Loucy (cell line): ENCODE data around the gene G2E3.

Experiments
- H2AFZ ChIP-seq: fragments of 200-600 bp; sonication (generic); 2 replicates; pipeline ENCODE4 v1.6.0; 2016; ENCODE audit warnings: antibody characterized with exemption, mild to moderate bottlenecking, low read length, moderate library complexity
- H3F3A ChIP-seq: fragments of 200-600 bp; 2 replicates; pipeline ENCODE4 v1.6.0; 2016; ENCODE audit warnings: antibody characterized with exemption, low read depth, mild to moderate bottlenecking
- H3K27me3 ChIP-seq: fragments of 200-600 bp; sonication (generic); 2 replicates; pipeline ENCODE4 v1.6.1; 2014; ENCODE audit warnings: low read length, mild to moderate bottlenecking; ENCODE audit not compliant: insufficient read depth, poor library complexity, severe bottlenecking
- H3K36me3 ChIP-seq: fragments of 200-600 bp; sonication (generic); 2 replicates; pipeline ENCODE4 v1.6.1; 2016; ENCODE audit warnings: low read length; ENCODE audit not compliant: insufficient read depth
- H3K4me1 ChIP-seq: fragments of 200-600 bp; sonication (generic); 2 replicates; pipeline ENCODE4 v1.5.1; 2014; ENCODE audit warnings: low read length, mild to moderate bottlenecking; ENCODE audit not compliant: insufficient read depth, poor library complexity, severe bottlenecking
- H3K4me2 ChIP-seq: fragments of 200-600 bp; sonication (generic); 2 replicates; pipeline ENCODE4 v1.6.0; 2014; ENCODE audit warnings: antibody characterized with exemption, low read length, low read depth, mild to moderate bottlenecking; ENCODE audit not compliant: poor library complexity, severe bottlenecking
- H3K4me3 ChIP-seq: fragments of 200-600 bp; sonication (generic); 2 replicates; pipeline ENCODE4 v1.5.1; 2014; ENCODE audit warnings: low read length, mild to moderate bottlenecking, mixed read lengths; ENCODE audit not compliant: poor library complexity, severe bottlenecking
- H3K79me2 ChIP-seq: fragments of 200-600 bp; sonication (generic); 2 replicates; pipeline ENCODE4 v1.6.1; 2014; ENCODE audit warnings: low read length; ENCODE audit not compliant: insufficient read depth
- H3K9ac ChIP-seq: fragments of 200-600 bp; sonication (generic); 2 replicates; pipeline ENCODE4 v1.6.0; 2014; ENCODE audit warnings: mild to moderate bottlenecking, low read depth, low read length, moderate library complexity; ENCODE audit not compliant: poor library complexity, severe bottlenecking
- H3K9me2 ChIP-seq: fragments of 200-600 bp; sonication (generic); replicated peaks from 2 replicates; pipeline ENCODE4 v1.6.1; 2016; ENCODE audit warnings: low read depth, low read length, mixed read lengths
- H3K9me3 ChIP-seq: fragments of 200-600 bp; sonication (generic); 2 replicates; pipeline ENCODE4 v1.6.1; 2014; ENCODE audit warnings: mild to moderate bottlenecking, antibody characterized with exemption, low read length, low read depth; ENCODE audit not compliant: insufficient read depth
- H4K20me1 ChIP-seq: fragments of 200-600 bp; sonication (generic); 2 replicates; pipeline ENCODE4 v1.6.0; 2014; ENCODE audit warnings: antibody characterized with exemption, low read length, mild to moderate bottlenecking; ENCODE audit not compliant: insufficient read depth, poor library complexity, severe bottlenecking
- CTCF ChIP-seq: fragments of 200-600 bp; sonication (generic); conservative IDR thresholded peaks from 2 replicates; pipeline ENCODE4 v1.5.1; 2014; ENCODE audit warnings: mild to moderate bottlenecking, antibody characterized with exemption, low read length
- EZH2phosphoT487 ChIP-seq: fragments of 200-600 bp; IDR thresholded peaks from 2 replicates; pipeline ENCODE4 v1.6.1; 2018; ENCODE audit warnings: antibody characterized with exemption, mild to moderate bottlenecking, moderate library complexity, borderline replicate concordance

G2E3 gene

GRCh38 chr14:30621354-30621939, 62.5 kb downstream of the G2E3 start:
- H3K36me3 ChIP-seq, result peaks cover 12% of the 10 kb centered on the region; the same call in 1 of the 2 replicates
- TF ChIP-seq EZH2phosphoT487, result no peak
- TF ChIP-seq CTCF, result no peak
- H3K4me3 ChIP-seq, result peak overlapping the region; percentile 91
- no peaks in the 10 kb centered on the region for H3K27me3 ChIP-seq
- no peaks in the 10 kb centered on the region for H3K9me3 ChIP-seq
- peaks cover 22% of the 10 kb centered on the region for H4K20me1 ChIP-seq
- peaks cover 41% of the 10 kb centered on the region for H3K79me2 ChIP-seq
- H3K4me2 ChIP-seq, result peak overlapping the region; percentile 67
- no peaks in the 10 kb centered on the region for H3K9me2 ChIP-seq
- peaks cover 6% of the 10 kb centered on the region; the same call in 1 of the 2 replicates for H3F3A ChIP-seq
- peak overlapping the region; percentile 62; the same call in 1 of the 2 replicates for H2AFZ ChIP-seq
- H3K4me1 ChIP-seq, result peaks cover 41% of the 10 kb centered on the region
- peak overlapping the region; percentile 90 for H3K9ac ChIP-seq

GRCh38 chr14:30621940-30622830, 63.2 kb downstream of the G2E3 start, which contains the start of gene SCFD1:
Gene SCFD1, plus strand, starts transcription at chr14:30622319. Its CDS starts 20 bp downstream, at chr14:30622339.
- TF ChIP-seq CTCF (no peak), EZH2phosphoT487 (no peak)
- Histone ChIP-seq H2AFZ (peak within 1 kb of the TSS; percentile 86), H3K9ac (peak within 1 kb of the TSS; percentile 90), H3K9me3 (no peaks in the 10 kb centered on the region), H3K4me2 (peak within 1 kb of the TSS; percentile 84), H3K4me1 (peaks cover 48% of the 10 kb centered on the region), H3K36me3 (peaks cover 5% of the 10 kb centered on the region; the same call in 1 of the 2 replicates), H3K27me3 (no peaks in the 10 kb centered on the region), H3K9me2 (no peaks in the 10 kb centered on the region), H4K20me1 (peaks cover 30% of the 10 kb centered on the region), H3F3A (peaks cover 6% of the 10 kb centered on the region; the same call in 1 of the 2 replicates), H3K79me2 (peaks cover 48% of the 10 kb centered on the region), H3K4me3 (peak within 1 kb of the TSS; percentile 91)

- Histone ChIP-seq H3K4me2 (peak overlapping the region; percentile 84), H3K79me2 (peaks cover 59% of the 10 kb centered on the region), H3K9ac (peak overlapping the region; percentile 90), H2AFZ (no peak overlapping the region), H3K9me3 (no peaks in the 10 kb centered on the region), H3F3A (peaks cover 6% of the 10 kb centered on the region; the same call in 1 of the 2 replicates), H3K4me3 (peak overlapping the region; percentile 91), H3K36me3 (no peaks in the 10 kb centered on the region), H4K20me1 (peaks cover 39% of the 10 kb centered on the region), H3K9me2 (no peaks in the 10 kb centered on the region), H3K4me1 (peaks cover 54% of the 10 kb centered on the region), H3K27me3 (no peaks in the 10 kb centered on the region)
- TF ChIP-seq EZH2phosphoT487 (no peak), CTCF (no peak)
Observed at GRCh38 chr14:30623412-30624131, 64.6 kb downstream of the G2E3 start.
